CD1c-positive myeloid dendritic cell (primary cell): ENCODE results near the gene TMC2.
"Not testable (repeated sequence)": the region's sequence is repeated elsewhere in the genome, so short reads cannot be mapped to it uniquely, and the experiment has no call there.

Experiments
- DNase-seq: peaks from one replicate; pipeline ENCODE4 v3.0.0-alpha.2; 2016; ENCODE audit errors: extremely low spot score

Gene TMC2

DNA sequence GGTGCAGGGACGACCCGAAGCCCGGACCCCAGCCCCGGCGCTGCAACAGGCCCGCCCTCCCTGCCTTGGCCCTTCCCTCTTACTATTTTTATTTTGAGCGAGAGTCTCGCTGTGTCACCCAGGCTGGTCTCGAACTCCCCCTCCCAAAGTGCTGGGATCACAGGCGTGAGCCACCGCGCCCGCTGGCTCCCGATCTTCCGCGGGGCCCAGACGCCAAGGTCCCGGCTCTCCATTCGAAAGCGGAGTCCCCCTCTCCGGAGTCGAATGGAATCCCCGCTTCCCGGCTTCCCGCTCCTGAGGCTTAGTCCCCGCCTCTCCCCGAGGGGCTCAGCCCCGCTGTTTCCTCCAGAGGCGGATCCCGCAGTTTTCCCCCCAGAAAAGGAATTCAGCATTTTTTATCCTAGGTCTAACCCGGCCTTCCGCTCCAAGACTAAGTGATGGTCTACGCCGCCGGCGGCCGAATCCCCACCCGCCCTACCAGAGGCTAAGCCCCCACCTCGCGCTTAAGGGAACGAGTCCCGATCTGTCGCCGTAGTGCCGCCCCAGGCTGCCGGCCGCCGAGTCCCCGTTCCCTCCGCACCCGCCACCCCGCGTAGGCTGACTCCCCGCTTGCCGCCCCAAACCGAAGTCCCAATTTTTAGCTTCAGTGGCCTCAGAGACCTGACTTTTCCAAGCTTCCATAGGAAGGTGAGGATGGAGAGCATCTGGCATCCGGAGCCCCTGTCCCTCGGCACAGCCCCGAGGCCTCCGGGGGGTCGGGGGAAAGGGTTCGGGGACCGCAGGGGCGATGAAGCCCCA lies 11.5 kb upstream of the TMC2 start:
- peak; percentile 31 for DNase-seq

DNA sequence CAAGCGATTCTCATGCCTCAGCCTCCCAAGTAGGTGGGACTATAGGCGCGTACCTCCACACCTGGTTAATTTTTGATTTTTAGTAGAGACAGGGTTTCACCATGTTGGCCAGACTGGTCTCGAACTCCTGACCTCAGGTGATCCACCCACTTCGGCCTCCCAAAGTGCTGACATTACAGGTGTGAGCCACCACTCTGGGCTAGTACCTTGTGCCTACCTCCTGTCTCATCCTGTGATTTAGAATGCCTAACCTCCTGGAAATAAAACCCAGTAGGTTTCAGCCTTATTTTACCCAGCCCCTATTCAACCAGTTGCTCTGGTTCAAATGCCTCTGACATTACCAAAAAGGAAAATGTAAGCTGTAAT lies 10.2 kb upstream of the TMC2 start:
- DNase-seq, result not testable (repeated sequence)

GRCh38 chr20:2527762-2528161 lies 8.6 kb upstream of the TMC2 start:
- DNase-seq, result no peak

DNA sequence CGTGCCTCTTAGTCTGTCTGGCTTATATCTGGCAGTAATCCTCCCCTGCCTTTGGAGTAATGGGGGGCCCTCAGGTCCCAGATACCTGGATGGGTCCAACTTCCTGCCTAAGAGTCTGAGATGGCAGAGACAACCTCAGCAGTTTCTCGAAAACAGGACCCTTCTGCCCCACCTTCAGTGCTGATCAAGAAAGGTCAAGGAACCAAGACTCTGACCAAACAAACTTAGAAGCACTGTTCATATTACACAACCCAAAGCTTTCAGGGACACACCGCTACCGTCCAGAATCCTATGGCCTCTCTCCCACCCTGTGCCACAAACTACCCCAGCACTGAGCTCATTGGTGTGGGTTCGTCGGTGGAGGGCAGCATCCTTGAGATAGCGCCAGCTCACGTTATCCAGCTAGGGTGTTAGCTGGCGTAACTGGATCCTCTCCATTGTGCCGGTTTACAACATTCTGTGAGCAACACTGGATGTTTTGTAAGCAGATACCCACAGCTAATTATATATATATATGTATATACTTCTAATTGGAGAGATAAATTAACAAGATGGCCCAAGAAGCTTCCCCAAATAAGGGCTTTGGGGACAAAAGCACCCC lies 7.6 kb upstream of the TMC2 start:
- no peak for DNase-seq

GRCh38 chr20:2533118-2533517 lies 3.3 kb upstream of the TMC2 start:
- no peak for DNase-seq

DNA sequence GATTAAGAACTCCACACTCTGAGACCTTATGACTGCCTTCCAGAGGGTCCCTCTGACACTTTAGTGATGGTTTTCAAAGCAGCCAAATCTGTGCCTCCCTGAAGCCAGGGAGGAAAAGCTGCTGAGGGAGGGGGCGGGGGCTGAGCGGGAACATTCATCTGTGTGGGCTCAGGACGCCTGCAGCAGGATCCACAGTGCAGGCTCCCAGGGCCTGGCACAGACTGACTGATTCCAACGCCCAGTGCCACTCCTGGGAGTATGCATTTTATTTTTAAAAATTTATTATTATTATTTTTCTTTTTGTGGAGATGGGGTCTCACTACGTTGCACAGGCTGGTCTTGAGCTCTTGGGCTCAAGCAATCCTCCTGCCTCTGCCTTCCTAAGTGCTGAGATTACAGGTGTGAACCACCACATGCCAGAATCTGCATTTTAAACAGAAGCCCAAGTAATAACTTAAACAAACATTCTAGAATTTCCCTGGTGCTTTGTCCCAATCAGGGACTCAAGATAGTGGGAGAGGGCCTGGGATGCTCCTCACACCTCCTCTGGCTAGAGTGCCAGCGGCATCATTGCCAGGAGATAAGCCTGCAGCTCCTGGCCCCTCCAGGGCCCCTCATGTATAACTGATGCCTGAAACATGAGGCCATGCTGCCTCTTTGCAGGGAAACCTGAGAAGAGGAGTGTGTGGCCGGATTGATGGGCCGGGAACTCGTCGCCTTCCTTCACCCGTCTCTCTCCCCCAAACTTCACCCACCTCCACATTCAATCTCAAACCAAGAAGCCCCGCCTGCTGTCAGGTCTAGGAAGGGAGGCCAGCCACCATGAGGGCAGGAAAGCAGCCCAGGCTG lies 438 bp upstream of the TMC2 start:
- DNase-seq, result no peak

- DNase-seq, result no peak
Observed at GRCh38 chr20:2537101-2537500, 728 bp downstream of the TMC2 start.

DNA sequence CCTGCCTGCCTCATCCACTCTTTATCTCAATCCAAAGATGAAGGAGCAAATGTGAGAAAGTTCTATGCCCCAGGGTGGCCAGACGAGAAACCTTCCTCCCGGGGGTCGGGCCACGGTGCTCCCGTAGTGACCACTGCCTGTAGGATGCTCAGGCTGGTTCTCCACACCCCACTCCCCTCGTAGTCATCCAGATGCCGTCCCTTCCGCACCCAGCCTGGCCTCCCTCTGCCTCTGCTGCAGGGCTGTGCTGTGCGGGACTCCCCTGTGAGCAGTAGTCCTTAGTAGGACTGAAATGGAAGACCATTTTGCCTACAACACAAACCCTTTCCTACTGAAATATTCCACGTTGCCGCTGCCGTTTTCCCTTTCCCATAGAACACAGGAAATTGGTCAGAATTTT lies 2.0 kb downstream of the TMC2 start:
- no peak for DNase-seq

DNA sequence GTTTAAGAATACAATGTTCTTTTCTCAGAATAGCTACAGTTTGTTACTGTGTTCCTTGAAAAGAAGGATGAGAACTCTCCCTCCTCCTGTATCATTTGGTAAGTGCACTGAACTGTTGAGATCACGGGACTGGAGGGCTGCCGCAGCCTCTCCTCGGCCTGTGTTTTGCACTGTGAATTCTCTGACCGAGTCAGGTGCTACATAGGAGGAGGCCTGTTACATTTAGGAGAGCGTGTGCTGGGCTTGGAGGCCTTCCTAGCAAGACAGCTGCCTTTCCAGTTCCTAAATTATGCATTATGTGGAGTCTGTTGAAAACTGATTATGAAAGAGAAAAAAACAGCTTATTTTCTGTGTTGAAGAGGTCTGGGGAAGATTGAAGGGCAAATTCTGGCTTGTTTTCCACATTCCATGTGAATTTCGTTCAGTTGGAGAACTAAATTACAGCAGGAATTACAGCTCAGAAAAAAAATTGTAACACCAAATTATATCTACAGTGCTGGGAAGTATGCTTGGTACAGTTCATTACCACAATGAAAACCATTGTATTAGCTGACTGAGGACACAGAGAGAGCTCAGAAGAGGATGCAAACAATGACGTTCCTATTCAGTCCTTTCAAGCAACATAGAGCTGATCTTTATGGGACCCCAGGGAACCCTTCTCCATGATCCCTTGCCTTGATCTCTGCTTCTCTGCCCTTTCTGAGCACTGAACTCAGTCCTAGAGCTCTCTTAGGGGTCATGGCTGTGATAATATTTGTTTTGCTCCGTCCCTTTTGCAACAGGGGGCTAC lies 2.8 kb downstream of the TMC2 start:
- no peak for DNase-seq

DNA sequence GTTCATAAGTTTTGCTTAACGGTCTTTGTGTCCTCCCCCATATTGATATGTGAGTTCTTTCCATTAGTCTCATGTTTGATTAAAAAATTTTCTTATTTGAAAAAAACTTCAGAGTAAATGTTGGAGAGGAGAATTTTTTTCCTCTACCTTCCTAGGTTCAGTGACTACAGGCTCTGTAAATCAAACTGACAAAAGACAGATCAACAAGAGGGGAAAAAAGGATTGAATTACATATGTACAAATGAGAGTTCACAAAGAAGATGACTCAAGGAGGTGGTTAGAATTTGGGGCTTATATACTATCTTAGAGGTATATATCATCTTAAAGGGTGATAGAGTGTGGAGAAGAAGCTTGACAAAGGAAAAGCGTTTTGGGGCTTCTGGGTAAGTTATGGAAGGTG lies 5.6 kb downstream of the TMC2 start:
- no peak for DNase-seq

DNA sequence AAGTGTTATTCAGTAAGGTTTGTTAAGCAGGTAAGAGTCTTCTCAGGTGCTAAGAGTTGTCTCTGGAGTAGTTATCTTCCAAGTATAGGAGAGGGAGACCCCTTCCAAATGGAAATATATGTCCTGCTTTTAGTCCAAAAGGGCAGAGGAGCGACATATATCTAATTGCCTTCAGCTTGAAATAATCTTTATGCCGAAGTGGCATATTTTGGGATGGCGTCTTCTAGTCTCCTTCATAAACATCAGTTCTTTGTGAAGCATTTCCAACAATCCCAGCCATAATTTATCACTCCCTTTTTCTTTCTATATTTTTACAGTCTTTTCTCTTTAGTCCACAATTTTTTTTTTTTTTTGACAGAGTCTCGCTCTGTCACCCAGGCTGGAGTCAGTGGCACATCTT lies 6.0 kb downstream of the TMC2 start:
- no peak for DNase-seq

GRCh38 chr20:2544211-2544610 lies 7.8 kb downstream of the TMC2 start:
- DNase-seq, result no peak

GRCh38 chr20:2545594-2545993 lies 9.2 kb downstream of the TMC2 start:
- no peak for DNase-seq

GRCh38 chr20:2557873-2558580 lies 21.7 kb downstream of the TMC2 start:
- DNase-seq, result no peak

DNA sequence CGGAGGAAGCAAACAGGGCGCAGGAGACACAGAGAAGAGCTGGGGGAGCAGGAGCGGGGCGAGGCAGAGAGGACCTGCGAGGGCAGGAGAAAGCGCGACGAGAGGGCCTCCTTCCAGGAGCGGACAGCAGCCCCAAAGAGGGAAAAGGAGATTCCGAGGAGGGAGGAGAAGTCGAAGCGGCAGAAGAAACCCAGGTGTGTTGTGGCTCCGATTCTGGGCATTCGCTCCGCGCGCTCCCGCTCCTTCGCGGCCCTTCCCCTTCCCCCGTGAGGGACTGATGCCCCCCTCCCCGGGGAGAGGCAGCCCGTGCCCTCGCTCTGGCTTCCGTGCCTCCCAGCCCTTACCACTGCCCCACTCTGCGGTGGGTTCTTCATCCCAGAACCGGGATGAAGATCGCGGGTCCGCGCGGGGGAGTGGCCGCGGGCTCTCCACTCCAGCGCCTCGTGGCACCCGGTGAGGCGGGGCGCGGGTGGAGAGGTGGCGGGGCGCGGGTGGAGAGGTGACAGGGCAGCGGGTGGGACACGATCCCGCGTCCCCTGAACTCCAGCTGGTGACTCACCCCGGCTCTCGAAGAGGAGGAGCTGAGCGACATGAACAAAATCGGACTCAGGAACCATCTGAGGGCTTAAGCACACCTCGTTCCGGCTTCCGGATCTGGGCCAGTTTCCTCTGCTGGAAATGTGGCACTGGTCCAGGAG lies 22.4 kb downstream of the TMC2 start:
- no peak for DNase-seq

- DNase-seq, result no peak
Observed at GRCh38 chr20:2559279-2559626, 22.9 kb downstream of the TMC2 start.

DNA sequence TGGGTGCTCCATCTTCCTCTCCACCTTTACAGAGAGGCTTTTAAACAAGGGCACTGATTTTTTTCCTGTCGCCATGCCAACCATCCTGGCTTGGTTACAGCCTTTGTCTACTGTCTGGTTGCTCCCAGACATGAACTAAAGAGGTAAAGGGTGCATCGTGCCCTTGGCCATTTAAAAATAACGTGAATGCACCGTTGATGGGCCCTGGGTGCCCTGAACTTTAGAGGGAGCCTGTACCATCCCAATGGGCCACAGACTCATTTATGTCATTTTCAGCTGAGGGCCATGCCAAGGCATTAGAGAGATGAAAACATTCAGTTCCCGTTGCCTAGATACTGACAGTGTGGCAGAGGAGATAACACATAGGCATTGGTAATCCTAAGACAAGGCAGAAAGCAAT lies 23.3 kb downstream of the TMC2 start:
- DNase-seq, result no peak

DNA sequence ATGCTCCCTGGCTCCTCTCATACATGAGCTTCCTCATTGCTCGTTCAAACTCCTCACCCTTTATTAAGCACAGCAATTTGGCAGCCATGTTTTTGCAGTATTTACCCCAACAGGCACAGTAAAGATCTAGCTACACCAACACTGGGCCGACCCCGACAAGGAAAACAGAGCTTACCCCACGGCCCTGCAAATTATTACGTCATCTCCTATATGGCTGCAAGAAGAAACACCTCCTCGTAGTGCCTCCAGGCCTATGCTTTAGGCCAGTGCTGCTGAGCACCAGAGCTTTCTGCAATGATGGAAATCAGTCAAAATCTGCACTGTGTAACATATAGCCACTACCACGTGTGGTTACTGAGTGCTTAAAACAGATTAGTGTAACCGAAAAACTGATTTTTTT lies 26.7 kb downstream of the TMC2 start:
- no peak for DNase-seq

- no peak for DNase-seq
Observed at GRCh38 chr20:2564406-2564805, 28.0 kb downstream of the TMC2 start.

DNA sequence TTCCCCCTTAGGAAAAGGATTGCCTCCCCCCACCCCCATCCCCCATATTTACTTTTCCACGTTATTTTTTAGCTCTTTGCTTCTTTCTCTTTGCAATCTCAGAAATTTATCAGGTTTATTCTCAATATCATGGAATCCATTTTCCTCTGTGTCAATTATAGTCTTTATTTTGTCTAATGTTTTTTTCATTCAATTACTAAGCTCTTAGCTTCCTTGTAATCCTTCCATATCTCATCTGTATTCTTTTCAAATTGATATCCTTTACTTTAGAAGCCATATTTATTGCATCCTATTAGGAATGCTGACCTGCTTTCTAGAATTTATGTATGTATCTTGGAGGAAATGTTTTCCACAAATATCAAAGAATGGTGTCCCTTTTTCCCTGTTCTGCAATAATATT lies 39.3 kb downstream of the TMC2 start:
- no peak for DNase-seq

DNA sequence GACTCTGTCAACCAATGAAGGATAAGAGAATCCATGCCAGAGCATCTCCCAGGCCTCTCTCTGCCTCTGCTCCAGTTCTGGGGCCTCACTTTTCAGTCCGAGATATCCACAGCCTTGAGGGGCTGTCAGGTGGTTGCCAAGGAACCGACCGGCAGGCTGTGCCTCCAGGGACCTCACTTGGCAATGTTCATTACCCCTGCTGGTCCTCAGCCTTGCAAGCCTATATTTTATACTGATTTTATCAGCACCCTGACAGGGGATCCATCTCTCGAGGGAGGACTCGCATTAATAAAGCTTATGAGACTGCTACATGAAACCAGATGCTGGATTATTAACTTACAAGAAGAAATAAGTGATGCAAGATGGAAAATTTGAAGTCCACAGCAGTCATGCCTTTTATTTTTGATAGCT lies 39.9 kb downstream of the TMC2 start:
- DNase-seq, result no peak
